ENCODE results near the gene IFNA7.
"Not testable (repeated sequence)": the region's sequence is repeated elsewhere in the genome, so short reads cannot be mapped to it uniquely, and the experiment has no call there.

The IFNA7 gene

DNA sequence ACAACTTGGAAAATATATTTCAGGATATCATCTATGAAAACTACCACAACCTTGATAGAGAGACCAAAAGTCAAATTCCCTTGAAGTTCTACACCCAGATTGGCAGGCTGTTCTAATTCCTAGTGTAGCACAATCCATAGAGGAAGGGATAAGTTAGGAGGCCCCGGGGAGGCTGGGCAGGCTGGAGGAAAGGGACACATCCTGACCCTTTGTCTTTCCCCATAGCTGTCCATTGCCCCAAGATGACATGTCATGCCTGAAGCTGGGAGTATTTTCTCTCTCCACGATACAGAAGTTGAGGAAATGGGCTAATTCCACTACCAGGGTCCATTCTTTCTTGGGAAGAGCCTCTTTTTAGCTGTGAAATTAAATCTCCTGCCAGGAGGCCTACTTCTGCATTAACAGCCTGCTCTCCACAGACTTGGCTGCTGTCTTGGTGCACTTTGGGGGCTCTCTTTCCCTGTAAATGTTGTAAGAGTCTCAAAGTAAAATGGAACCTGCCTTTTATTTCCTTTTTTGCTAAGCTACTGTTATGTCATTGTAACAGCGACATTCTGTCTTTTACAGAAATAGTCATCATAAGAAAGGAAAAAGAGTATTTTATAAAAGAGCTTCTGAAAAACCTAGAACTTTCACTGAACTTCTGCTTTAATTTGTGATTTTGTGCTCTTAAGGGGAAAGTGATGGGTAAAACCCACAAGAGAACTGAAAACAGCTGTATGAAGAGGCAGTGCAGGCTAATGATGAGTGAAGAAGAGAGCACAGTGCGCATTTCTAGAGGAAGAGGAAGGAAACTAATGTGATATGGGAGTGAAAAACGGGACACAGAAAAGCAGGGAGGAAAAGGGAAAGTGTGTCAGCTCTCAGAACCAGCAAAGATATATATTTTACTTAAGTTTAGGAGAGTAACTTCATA lies 11.7 kb upstream of the IFNA7 start:
- H3K9ac ChIP-seq (ENCODE audit: low read length); H3K4me1 ChIP-seq (ENCODE audit: control insufficient read depth, low read depth, low read length); H3K9me3 ChIP-seq (ENCODE audit: control insufficient read depth, low read depth, low read length): not testable (repeated sequence)

GRCh38 chr9:21212160-21212559 lies 10.2 kb upstream of the IFNA7 start:
- H3K4me1 ChIP-seq (ENCODE audit: control insufficient read depth, low read depth, low read length); H3K9ac ChIP-seq (ENCODE audit: low read length); H3K4me3 ChIP-seq (ENCODE audit: low read length); H3K36me3 ChIP-seq (ENCODE audit: control insufficient read depth, low read depth, low read length); H3K9me3 ChIP-seq (ENCODE audit: control insufficient read depth, low read depth, low read length); H3K27ac ChIP-seq (ENCODE audit: low read length); H3K27me3 ChIP-seq (ENCODE audit: control insufficient read depth, insufficient read depth, low read length): not testable (repeated sequence)

More for the DNA sequence above, 11.7 kb upstream of the IFNA7 start:
- not testable (repeated sequence) for H3K27me3 ChIP-seq (ENCODE audit: control insufficient read depth, insufficient read depth, low read length); H3K36me3 ChIP-seq (ENCODE audit: control insufficient read depth, low read depth, low read length); H3K27ac ChIP-seq (ENCODE audit: low read length); H3K4me3 ChIP-seq (ENCODE audit: low read length)

- H3K9me3 ChIP-seq (ENCODE audit: control insufficient read depth, low read depth, low read length); H3K4me3 ChIP-seq (ENCODE audit: low read length); H3K36me3 ChIP-seq (ENCODE audit: control insufficient read depth, low read depth, low read length); H3K27ac ChIP-seq (ENCODE audit: low read length); H3K9ac ChIP-seq (ENCODE audit: low read length); H3K27me3 ChIP-seq (ENCODE audit: control insufficient read depth, insufficient read depth, low read length); H3K4me1 ChIP-seq (ENCODE audit: control insufficient read depth, low read depth, low read length): not testable (repeated sequence)
These were observed 8.8 kb upstream of the IFNA7 start for GRCh38 chr9:21210782-21211181.

DNA sequence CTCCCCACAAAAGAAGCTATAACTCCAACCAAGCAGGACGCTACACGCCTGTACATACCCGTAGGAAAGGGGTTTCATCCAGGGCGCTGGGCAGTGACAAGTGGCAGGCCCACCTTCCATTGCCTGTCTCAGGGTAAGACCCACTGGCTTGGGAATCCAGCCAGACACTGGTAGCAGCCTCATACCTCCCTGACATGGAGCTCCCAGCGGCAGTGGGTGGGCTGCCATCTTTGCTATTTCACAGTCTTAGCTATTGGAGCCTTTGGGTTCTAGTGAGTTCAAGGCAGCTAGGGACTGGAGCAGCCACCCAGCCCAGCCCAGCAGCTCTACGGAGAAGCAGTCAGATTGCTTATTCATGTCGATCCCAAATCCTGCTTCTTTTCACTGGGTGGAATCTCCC lies 8.3 kb upstream of the IFNA7 start:
- no peaks in the 10 kb centered on the region for H3K4me1 ChIP-seq (ENCODE audit: control insufficient read depth, low read depth, low read length)
- no peak overlapping the region for H3K4me3 ChIP-seq (ENCODE audit: low read length)
- H3K9ac ChIP-seq (ENCODE audit: low read length): no peak overlapping the region
- no peaks in the 10 kb centered on the region for H3K27me3 ChIP-seq (ENCODE audit: control insufficient read depth, insufficient read depth, low read length)
- H3K9me3 ChIP-seq (ENCODE audit: control insufficient read depth, low read depth, low read length): no peaks in the 10 kb centered on the region
- H3K27ac ChIP-seq (ENCODE audit: low read length): no peak overlapping the region
- no peaks in the 10 kb centered on the region for H3K36me3 ChIP-seq (ENCODE audit: control insufficient read depth, low read depth, low read length)

GRCh38 chr9:21207043-21207442 lies 5.0 kb upstream of the IFNA7 start, which contains the start of gene IFNA10:
Gene IFNA10, minus strand, starts transcription at chr9:21207143. Its CDS starts 46 bp downstream, at chr9:21207097.
- not testable (repeated sequence) for H3K4me3 ChIP-seq (ENCODE audit: low read length); H3K4me1 ChIP-seq (ENCODE audit: control insufficient read depth, low read depth, low read length); H3K9me3 ChIP-seq (ENCODE audit: control insufficient read depth, low read depth, low read length); H3K27me3 ChIP-seq (ENCODE audit: control insufficient read depth, insufficient read depth, low read length); H3K27ac ChIP-seq (ENCODE audit: low read length); H3K36me3 ChIP-seq (ENCODE audit: control insufficient read depth, low read depth, low read length); H3K9ac ChIP-seq (ENCODE audit: low read length)

DNA sequence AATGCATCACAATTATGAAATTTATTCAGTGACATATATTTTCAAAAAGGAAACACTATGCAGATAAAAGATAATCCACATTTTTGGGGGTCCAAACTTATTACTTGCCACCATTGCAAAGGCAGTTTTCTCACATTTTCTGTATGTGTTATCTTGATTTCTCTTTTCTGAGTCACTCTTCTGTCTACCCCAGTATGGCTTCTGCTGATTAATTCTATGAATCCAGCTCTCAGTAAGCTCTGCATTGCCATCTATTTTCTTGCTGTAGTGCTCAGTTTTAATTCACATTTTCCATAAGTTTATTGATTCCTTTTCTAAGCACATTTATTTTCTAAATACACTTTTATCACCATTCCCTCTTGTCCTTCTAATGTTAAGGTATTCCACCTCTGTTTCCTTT lies 3.2 kb upstream of the IFNA7 start:
- Histone ChIP-seq H3K9ac (ENCODE audit: low read length) (no peak overlapping the region), H3K4me1 (ENCODE audit: control insufficient read depth, low read depth, low read length) (no peaks in the 10 kb centered on the region), H3K4me3 (ENCODE audit: low read length) (no peak overlapping the region), H3K27ac (ENCODE audit: low read length) (no peak overlapping the region), H3K27me3 (ENCODE audit: control insufficient read depth, insufficient read depth, low read length) (no peaks in the 10 kb centered on the region), H3K9me3 (ENCODE audit: control insufficient read depth, low read depth, low read length) (no peaks in the 10 kb centered on the region), H3K36me3 (ENCODE audit: control insufficient read depth, low read depth, low read length) (no peaks in the 10 kb centered on the region)

DNA sequence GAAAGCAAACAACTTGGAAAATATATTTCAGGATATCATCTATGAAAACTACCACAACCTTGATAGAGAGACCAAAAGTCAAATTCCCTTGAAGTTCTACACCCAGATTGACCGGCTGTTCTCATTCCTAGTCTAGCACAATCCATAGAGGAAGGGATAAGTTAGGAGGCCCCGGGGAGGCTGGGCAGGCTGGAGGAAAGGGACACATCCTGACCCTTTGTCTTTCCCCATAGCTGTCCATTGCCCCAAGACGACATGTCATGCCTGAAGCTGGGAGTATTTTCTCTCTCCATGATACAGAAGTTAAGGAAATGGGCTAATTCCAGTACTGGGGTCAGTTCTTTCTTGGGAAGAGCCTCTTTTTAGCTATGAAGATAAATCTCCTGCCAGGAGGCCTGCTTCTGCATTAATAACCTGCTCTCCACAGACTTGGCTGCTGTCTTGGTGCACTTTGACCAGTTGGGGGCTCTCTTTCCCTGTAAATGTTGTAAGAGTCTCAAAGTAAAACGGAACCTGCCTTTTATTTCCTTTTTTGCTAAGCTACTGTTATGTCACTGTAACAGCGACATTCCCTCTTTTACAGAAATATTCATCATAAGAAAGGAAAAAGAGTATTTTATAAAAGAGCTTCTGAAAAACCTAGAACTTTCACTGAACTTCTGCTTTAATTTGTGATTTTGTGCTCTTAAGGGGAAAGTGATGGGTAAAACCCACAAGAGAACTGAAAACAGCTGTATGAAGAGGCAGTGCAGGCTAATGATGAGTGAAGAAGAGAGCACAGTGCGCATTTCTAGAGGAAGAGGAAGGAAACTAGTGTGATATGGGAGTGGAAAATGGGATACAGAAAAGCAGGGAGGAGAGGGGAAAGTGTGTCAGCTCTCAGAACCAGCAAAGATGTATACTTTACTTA lies 6.9 kb downstream of the IFNA7 start:
- not testable (repeated sequence) for H3K36me3 ChIP-seq (ENCODE audit: control insufficient read depth, low read depth, low read length); H3K4me3 ChIP-seq (ENCODE audit: low read length); H3K27me3 ChIP-seq (ENCODE audit: control insufficient read depth, insufficient read depth, low read length); H3K4me1 ChIP-seq (ENCODE audit: control insufficient read depth, low read depth, low read length); H3K9me3 ChIP-seq (ENCODE audit: control insufficient read depth, low read depth, low read length); H3K9ac ChIP-seq (ENCODE audit: low read length); H3K27ac ChIP-seq (ENCODE audit: low read length)

GRCh38 chr9:21187487-21187886 lies 14.5 kb downstream of the IFNA7 start, which contains the start of gene IFNA4:
Gene IFNA4, minus strand, starts transcription at chr9:21187587. Its CDS starts 56 bp downstream, at chr9:21187531.
- not testable (repeated sequence) for H3K4me3 ChIP-seq (ENCODE audit: low read length); H3K27me3 ChIP-seq (ENCODE audit: control insufficient read depth, insufficient read depth, low read length); H3K27ac ChIP-seq (ENCODE audit: low read length); H3K36me3 ChIP-seq (ENCODE audit: control insufficient read depth, low read depth, low read length); H3K4me1 ChIP-seq (ENCODE audit: control insufficient read depth, low read depth, low read length); H3K9ac ChIP-seq (ENCODE audit: low read length); H3K9me3 ChIP-seq (ENCODE audit: control insufficient read depth, low read depth, low read length)

GRCh38 chr9:21182810-21183736 lies 18.9 kb downstream of the IFNA7 start:
- H3K4me3 ChIP-seq (ENCODE audit: low read length); H3K9me3 ChIP-seq (ENCODE audit: control insufficient read depth, low read depth, low read length); H3K27me3 ChIP-seq (ENCODE audit: control insufficient read depth, insufficient read depth, low read length); H3K36me3 ChIP-seq (ENCODE audit: control insufficient read depth, low read depth, low read length); H3K27ac ChIP-seq (ENCODE audit: low read length); H3K9ac ChIP-seq (ENCODE audit: low read length); H3K4me1 ChIP-seq (ENCODE audit: control insufficient read depth, low read depth, low read length): not testable (repeated sequence)

- no peak overlapping the region for H3K4me3 ChIP-seq (ENCODE audit: low read length)
- no peaks in the 10 kb centered on the region for H3K36me3 ChIP-seq (ENCODE audit: control insufficient read depth, low read depth, low read length)
- no peak overlapping the region for H3K9ac ChIP-seq (ENCODE audit: low read length)
- H3K27me3 ChIP-seq (ENCODE audit: control insufficient read depth, insufficient read depth, low read length): no peaks in the 10 kb centered on the region
- H3K4me1 ChIP-seq (ENCODE audit: control insufficient read depth, low read depth, low read length): no peaks in the 10 kb centered on the region
- H3K9me3 ChIP-seq (ENCODE audit: control insufficient read depth, low read depth, low read length): no peaks in the 10 kb centered on the region
- H3K27ac ChIP-seq (ENCODE audit: low read length): no peak overlapping the region
These were observed 27.3 kb downstream of the IFNA7 start for GRCh38 chr9:21174671-21175070.

- H3K4me3 ChIP-seq (ENCODE audit: low read length): no peak overlapping the region
- H3K27ac ChIP-seq (ENCODE audit: low read length): no peak overlapping the region
- H3K9ac ChIP-seq (ENCODE audit: low read length): no peak overlapping the region
- H3K27me3 ChIP-seq (ENCODE audit: control insufficient read depth, insufficient read depth, low read length): no peaks in the 10 kb centered on the region
- H3K36me3 ChIP-seq (ENCODE audit: control insufficient read depth, low read depth, low read length): no peaks in the 10 kb centered on the region
- H3K9me3 ChIP-seq (ENCODE audit: control insufficient read depth, low read depth, low read length): no peaks in the 10 kb centered on the region
- H3K4me1 ChIP-seq (ENCODE audit: control insufficient read depth, low read depth, low read length): no peaks in the 10 kb centered on the region
These were observed 29.8 kb downstream of the IFNA7 start for GRCh38 chr9:21172156-21172555.
